CD4-positive, alpha-beta T cell (primary cell): Measurements from ENCODE around the gene TESK2. TPM values are rescaled to one million over a fixed set of nuclear protein-coding genes. Genes with fewer than 3 reads are reported as not detected.
"Not testable (repeated sequence)": the region's sequence is repeated elsewhere in the genome, so short reads cannot be mapped to it uniquely, and the experiment has no call there.

ENCODE experiments used
- ATAC-seq: fragments of 200-7000 bp; cut with Tn5 transposase; one replicate; pipeline ENCODE4 v1.10.0; 2022; ENCODE audit warnings: mild to moderate bottlenecking; ENCODE audit not compliant: poor library complexity
- CTCF ChIA-PET: fragments of 350-600 bp; sonication (Branson Sonifier 250); formaldehyde crosslinking; loops from one replicate; lab custom pipeline; 2021; ENCODE audit warnings: antibody characterized with exemption, inconsistent platforms; lab: Charles Lee
- POLR2A ChIA-PET: fragments of 350-600 bp; sonication (Branson Sonifier 250); formaldehyde crosslinking; loops from one replicate; lab custom pipeline; 2021; ENCODE audit warnings: antibody characterized with exemption, inconsistent platforms; lab: Charles Lee
- DNase-seq, 14 experiments: peaks; one replicate each; pipeline ENCODE4 v3.0.0-alpha.2; 2013 to 2020; ENCODE audit warnings: mixed read lengths in 2 of 14
- H3K27ac ChIP-seq, 2 donors: one replicate each; pipeline versions ENCODE4 v1.5.1 to v1.7.0; 2013; ENCODE audit warnings: low read length in 2 of 2, low read depth in 1 of 2, mild to moderate bottlenecking in 1 of 2
- H3K27me3 ChIP-seq, 2 experiments: 1 replicate in 1 of 2; 2 replicates in 1 of 2; pipeline versions ENCODE4 v1.6.1 to v1.7.0; 2013; ENCODE audit warnings: low read length in 2 of 2, control low read depth in 1 of 2, mild to moderate bottlenecking in 1 of 2, moderate library complexity in 1 of 2; ENCODE audit not compliant: insufficient read depth in 2 of 2, control insufficient read depth in 1 of 2
- H3K36me3 ChIP-seq: one replicate; pipeline ENCODE4 v1.6.1; 2013; ENCODE audit warnings: low read length, control low read depth; ENCODE audit not compliant: insufficient read depth
- H3K4me1 ChIP-seq: one replicate; pipeline ENCODE4 v1.6.1; 2013; ENCODE audit warnings: low read length, control low read depth; ENCODE audit not compliant: insufficient read depth
- H3K4me3 ChIP-seq: one replicate; pipeline ENCODE4 v1.5.1; 2013; ENCODE audit warnings: mild to moderate bottlenecking, low read length, moderate library complexity
- H3K9me3 ChIP-seq, 2 experiments: 1 replicate in 1 of 2; 2 replicates in 1 of 2; pipeline versions ENCODE4 v1.6.1 to v1.7.0; 2013; ENCODE audit warnings: low read length in 2 of 2, mild to moderate bottlenecking in 2 of 2, control low read depth in 1 of 2, moderate library complexity in 1 of 2; ENCODE audit not compliant: control insufficient read depth in 1 of 2, insufficient read depth in 1 of 2
- H3K27ac Mint-ChIP-seq: one replicate; pipeline ENCODE4 v1.8.0; 2020; ENCODE audit warnings: mixed read lengths
- H3K27me3 Mint-ChIP-seq: one replicate; pipeline ENCODE4 v1.8.0; 2021; ENCODE audit warnings: mixed read lengths
- H3K36me3 Mint-ChIP-seq: one replicate; pipeline ENCODE4 v1.8.0; 2021; ENCODE audit warnings: low read depth, mixed read lengths
- H3K4me1 Mint-ChIP-seq: one replicate; pipeline ENCODE4 v1.8.0; 2021; ENCODE audit warnings: low read depth, mixed read lengths
- H3K4me3 Mint-ChIP-seq: one replicate; pipeline ENCODE4 v1.8.0; 2020; ENCODE audit warnings: mild to moderate bottlenecking, mixed read lengths
- H3K9me3 Mint-ChIP-seq: one replicate; pipeline ENCODE4 v1.8.0; 2020; ENCODE audit warnings: mixed read lengths
- intact Hi-C, 2 experiments: fragments of 100-400 bp; cut with DNase I in 1 of 2; cut with micrococcal nuclease in 1 of 2; formaldehyde crosslinking; loops; one replicate each; pipeline versions ENCODE4 v1.15.1 to v1.9.0; 2023 to 2025; cut with DNase I, micrococcal nuclease
- total RNA-seq, 174 experiments: library from RNA in 2 of 174; stranded (reverse) in 2 of 174; gene quantifications; one replicate each; pipeline ENCODE4 v1.2.3 and lab custom pipeline; 2021 to 2026
- TF ChIP-seq, protein P1 (sequence below): fragments of 200-600 bp; IDR thresholded peaks from one replicate; pipeline ENCODE4 v1.8.0; 2022; ENCODE audit warnings: antibody characterized with exemption, mild to moderate bottlenecking

Gene TESK2
- total RNA-seq, 2 experiments from 2014 or later: 2.8 to 3.4 TPM

DNA sequence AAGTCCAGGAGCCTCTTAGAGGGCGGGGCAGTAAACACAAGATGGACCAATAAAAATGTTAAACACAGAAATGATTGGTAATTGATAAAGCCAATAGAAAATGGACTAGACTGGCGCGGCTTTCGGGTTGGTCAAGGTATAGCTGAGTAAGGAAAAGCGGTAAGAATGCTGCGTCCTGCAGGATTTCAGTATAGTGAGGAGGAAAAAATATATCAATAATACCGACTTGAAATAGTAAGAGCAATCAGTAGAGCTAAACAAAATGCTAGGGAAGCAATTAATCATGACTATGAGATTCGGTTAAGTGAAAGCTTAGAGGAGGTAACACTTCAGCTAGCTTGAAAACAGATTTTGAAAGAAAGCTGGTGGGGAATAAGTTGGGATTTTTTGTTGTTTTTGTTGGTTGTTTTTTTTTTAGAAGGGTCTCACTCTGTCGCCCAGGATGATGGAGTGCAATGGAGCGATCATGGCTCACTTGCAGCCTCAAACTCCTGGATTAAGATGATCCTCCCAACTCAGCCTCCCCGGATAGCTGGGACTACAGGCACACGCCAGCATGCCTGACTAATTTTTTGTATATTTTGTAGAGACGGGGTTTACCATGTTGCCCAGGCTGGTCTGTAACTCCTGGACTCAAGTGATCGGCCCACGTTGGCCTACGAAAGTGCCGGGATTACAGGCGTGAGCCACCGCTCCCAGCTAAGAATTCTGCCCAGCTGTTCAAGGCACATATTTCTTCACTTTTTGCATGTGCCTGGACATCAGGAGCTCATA lies 711 bp upstream of the TESK2 start:
- Mint-ChIP-seq H3K4me1 (peaks cover 5% of the 10 kb centered on the region), H3K27me3 (no peaks in the 10 kb centered on the region), H3K36me3 (no peaks in the 10 kb centered on the region), H3K27ac (no peak overlapping the region), H3K4me3 (no peak overlapping the region), H3K9me3 (no peaks in the 10 kb centered on the region)
- ATAC-seq: no peak
- Histone ChIP-seq H3K9me3 (no peaks in the 10 kb centered on the region), H3K36me3 (no peaks in the 10 kb centered on the region), H3K27ac (peak overlapping the region; percentile 46 to 55), H3K27me3 (no peaks in the 10 kb centered on the region), H3K4me1 (peaks cover 28% of the 10 kb centered on the region), H3K4me3 (peak overlapping the region; percentile 82)
- POLR2A ChIA-PET: interaction anchor here (0.6 to 6.2 kb wide), 21 partner anchors 8 to 770 kb away, joined by 3 to 76 read pairs (median 6); partner anchors contain the start of genes AKR1A1, CCDC163, EIF2B3 and GPBP1L1
- intact Hi-C loops: loop anchor here (1.0 to 10.0 kb wide), 12 partner anchors 9 to 859 kb away; partner anchors contain the start of genes RNU5D-1 (in 2 of the 2), AKR1A1 (in 1 of the 2), CCDC163 (in 1 of the 2) and MMACHC (in 1 of the 2)
- CTCF ChIA-PET: interaction anchor here (0.7 to 3.3 kb wide), 10 partner anchors 8 to 770 kb away, joined by 3 to 20 read pairs (median 4); partner anchors contain the start of genes AKR1A1, CCDC163, HECTD3 and MMACHC
- TF ChIP-seq, protein P1, sequence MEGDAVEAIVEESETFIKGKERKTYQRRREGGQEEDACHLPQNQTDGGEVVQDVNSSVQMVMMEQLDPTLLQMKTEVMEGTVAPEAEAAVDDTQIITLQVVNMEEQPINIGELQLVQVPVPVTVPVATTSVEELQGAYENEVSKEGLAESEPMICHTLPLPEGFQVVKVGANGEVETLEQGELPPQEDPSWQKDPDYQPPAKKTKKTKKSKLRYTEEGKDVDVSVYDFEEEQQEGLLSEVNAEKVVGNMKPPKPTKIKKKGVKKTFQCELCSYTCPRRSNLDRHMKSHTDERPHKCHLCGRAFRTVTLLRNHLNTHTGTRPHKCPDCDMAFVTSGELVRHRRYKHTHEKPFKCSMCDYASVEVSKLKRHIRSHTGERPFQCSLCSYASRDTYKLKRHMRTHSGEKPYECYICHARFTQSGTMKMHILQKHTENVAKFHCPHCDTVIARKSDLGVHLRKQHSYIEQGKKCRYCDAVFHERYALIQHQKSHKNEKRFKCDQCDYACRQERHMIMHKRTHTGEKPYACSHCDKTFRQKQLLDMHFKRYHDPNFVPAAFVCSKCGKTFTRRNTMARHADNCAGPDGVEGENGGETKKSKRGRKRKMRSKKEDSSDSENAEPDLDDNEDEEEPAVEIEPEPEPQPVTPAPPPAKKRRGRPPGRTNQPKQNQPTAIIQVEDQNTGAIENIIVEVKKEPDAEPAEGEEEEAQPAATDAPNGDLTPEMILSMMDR: no peak
- DNase-seq: no peak

DNA sequence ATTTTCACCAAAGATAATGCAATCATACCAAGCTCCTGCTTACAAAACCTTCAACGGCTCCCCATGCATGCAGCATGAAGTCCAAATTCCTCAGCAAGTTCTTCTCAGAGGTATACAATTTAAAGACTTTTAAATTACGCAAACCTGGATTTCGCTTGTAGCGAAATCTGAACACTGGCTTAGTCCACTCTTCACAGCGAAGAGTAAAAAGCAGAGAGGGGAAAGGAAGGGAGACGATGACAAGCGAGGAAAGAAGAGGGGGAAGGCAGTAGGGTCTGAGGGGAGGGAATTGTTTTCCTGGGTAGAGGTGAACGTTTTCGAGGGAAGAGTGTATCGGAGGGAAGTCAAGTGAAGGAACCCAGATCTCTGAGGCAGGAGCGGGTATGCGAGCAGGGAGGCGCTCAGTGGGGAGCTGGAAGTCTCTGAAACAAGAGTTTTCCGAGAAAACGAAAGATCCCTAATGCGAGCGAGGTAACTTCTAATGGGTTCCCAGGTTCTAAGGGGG lies 790 bp downstream of the TESK2 start:
- peaks cover 28% of the 10 kb centered on the region for H3K4me1 ChIP-seq

DNA sequence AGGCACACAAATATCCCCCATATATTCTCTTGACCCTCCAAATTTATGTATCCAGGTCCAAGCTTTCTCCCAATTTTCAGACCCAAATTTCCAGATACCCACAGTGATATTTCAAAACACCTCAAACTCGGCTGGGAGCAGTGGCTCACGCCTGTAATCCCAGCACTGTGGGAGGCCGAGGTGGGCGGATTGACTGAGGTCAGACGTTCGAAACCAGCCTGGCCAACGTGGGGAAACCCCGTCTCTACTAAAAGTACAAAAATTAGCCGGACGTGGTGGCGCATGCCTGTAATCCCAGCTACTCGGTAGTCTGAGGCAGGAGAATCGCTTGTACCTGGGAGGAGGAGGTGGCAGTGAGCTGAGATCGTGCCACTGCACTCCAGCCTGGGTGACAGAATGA lies 1.6 kb downstream of the TESK2 start:
- POLR2A ChIA-PET: interaction anchor here (4.8 to 6.2 kb wide), 3 partner anchors 150 to 478 kb away, joined by 29 to 76 read pairs (median 48); partner anchors contain the start of genes HECTD3, MUTYH, TOE1 and UROD
- not testable (repeated sequence) for H3K36me3 Mint-ChIP-seq, H3K36me3 ChIP-seq, H3K9me3 Mint-ChIP-seq, H3K27ac Mint-ChIP-seq, H3K9me3 ChIP-seq, ATAC-seq, H3K27me3 Mint-ChIP-seq, H3K27me3 ChIP-seq, H3K4me1 Mint-ChIP-seq, H3K27ac ChIP-seq
- intact Hi-C loops: loop anchor here in 1 of 2 experiments (5.0 kb wide), 1 partner anchor 318 kb away; no protein-coding TSS in a partner anchor
- Histone ChIP-seq H3K4me3 (peak overlapping the region; percentile 82), H3K4me1 (peaks cover 28% of the 10 kb centered on the region)
- H3K4me3 Mint-ChIP-seq: peak overlapping the region; percentile 62
- peak in 1 of 14 experiments; percentile 5 for DNase-seq
- CTCF ChIA-PET: interaction anchor here (1.0 to 1.1 kb wide), 2 partner anchors 41 to 281 kb away, joined by 3 to 4 read pairs; no protein-coding TSS in a partner anchor

More for the DNA sequence above, 790 bp downstream of the TESK2 start:
- peak in 1 of 14 experiments; percentile 7 for DNase-seq
- Mint-ChIP-seq H3K27me3 (no peaks in the 10 kb centered on the region), H3K36me3 (no peaks in the 10 kb centered on the region), H3K27ac (no peak overlapping the region), H3K4me1 (peaks cover 5% of the 10 kb centered on the region), H3K4me3 (no peak overlapping the region), H3K9me3 (no peaks in the 10 kb centered on the region)
- intact Hi-C loops: loop anchor here (2.0 to 10.0 kb wide), 7 partner anchors 61 to 858 kb away; partner anchors contain the start of genes AKR1A1 (in 1 of the 2), MUTYH (in 1 of the 2), RNU5D-1 (in 1 of the 2) and RPS8 (in 1 of the 2)
- Histone ChIP-seq H3K4me3 (peak overlapping the region; percentile 82), H3K27ac (no peak overlapping the region), H3K36me3 (no peaks in the 10 kb centered on the region), H3K27me3 (no peaks in the 10 kb centered on the region), H3K9me3 (no peaks in the 10 kb centered on the region)
- TF ChIP-seq, protein P1: no peak
- CTCF ChIA-PET: interaction anchor here (1.0 to 3.3 kb wide), 5 partner anchors 61 to 282 kb away, joined by 3 to 16 read pairs (median 4); partner anchors contain the start of genes AKR1A1, MUTYH and TOE1
- no peak for ATAC-seq
- POLR2A ChIA-PET: interaction anchor here (1.0 to 6.2 kb wide), 12 partner anchors 10 to 769 kb away, joined by 3 to 76 read pairs (median 12); partner anchors contain the start of genes CCDC163, HECTD3, MMACHC and MUTYH
